HK-2 (cell line): ENCODE results near the gene RBMS2.

Experiments used
- DNase-seq: peaks from one replicate; pipeline ENCODE4 v3.0.0-alpha.2; 2018; ENCODE audit not compliant: unreplicated experiment

Gene RBMS2

GRCh38 chr12:56581418-56582145, 60.0 kb downstream of the RBMS2 start:
- no peak for DNase-seq

GRCh38 chr12:56585098-56585497, 63.5 kb downstream of the RBMS2 start:
- DNase-seq, result no peak

GRCh38 chr12:56589783-56590182, 68.2 kb downstream of the RBMS2 start:
- DNase-seq, result no peak

- no peak for DNase-seq
Observed at GRCh38 chr12:56590237-56590830, 68.7 kb downstream of the RBMS2 start.

GRCh38 chr12:56591126-56591525, 69.5 kb downstream of the RBMS2 start:
- no peak for DNase-seq

GRCh38 chr12:56591961-56592360, 70.3 kb downstream of the RBMS2 start:
- no peak for DNase-seq

GRCh38 chr12:56593909-56594621, 72.4 kb downstream of the RBMS2 start:
- DNase-seq, result peak; percentile 78

- DNase-seq, result no peak
Observed at GRCh38 chr12:56596815-56597214, 75.2 kb downstream of the RBMS2 start.

GRCh38 chr12:56599041-56599440, 77.4 kb downstream of the RBMS2 start:
- DNase-seq, result no peak

GRCh38 chr12:56599797-56600196, 78.2 kb downstream of the RBMS2 start:
- DNase-seq, result no peak

- DNase-seq, result no peak
Observed at GRCh38 chr12:56600753-56601152, 79.1 kb downstream of the RBMS2 start.

GRCh38 chr12:56601503-56601902, 79.9 kb downstream of the RBMS2 start:
- DNase-seq, result no peak

- no peak for DNase-seq
Observed at GRCh38 chr12:56602239-56602638, 80.6 kb downstream of the RBMS2 start.

GRCh38 chr12:56604355-56604754, 82.7 kb downstream of the RBMS2 start:
- DNase-seq, result no peak

- no peak for DNase-seq
Observed at GRCh38 chr12:56614627-56615026, 93.0 kb downstream of the RBMS2 start.

- no peak for DNase-seq
Observed at GRCh38 chr12:56616244-56616643, 94.6 kb downstream of the RBMS2 start.

- no peak for DNase-seq
Observed at GRCh38 chr12:56616925-56617324, 95.3 kb downstream of the RBMS2 start.

GRCh38 chr12:56622535-56622934, 100.9 kb downstream of the RBMS2 start:
- no peak for DNase-seq

GRCh38 chr12:56626701-56627100, 105.1 kb downstream of the RBMS2 start:
- DNase-seq, result no peak

GRCh38 chr12:56628671-56629458, 107.2 kb downstream of the RBMS2 start:
- DNase-seq, result peak; percentile 33

- DNase-seq, result peak; percentile 24
Observed at GRCh38 chr12:56629459-56630179, 108.0 kb downstream of the RBMS2 start.
